NCI-H1694 (cell line): ENCODE measurements around the gene RPL35.

Source experiments
- DNase-seq: peaks from one replicate; lab custom pipeline; 2025; lab: John Stamatoyannopoulos, UW

The RPL35 gene

GRCh38 chr9:124877021-124877782, 15.4 kb upstream of the RPL35 start:
- DNase-seq = no peak

DNA sequence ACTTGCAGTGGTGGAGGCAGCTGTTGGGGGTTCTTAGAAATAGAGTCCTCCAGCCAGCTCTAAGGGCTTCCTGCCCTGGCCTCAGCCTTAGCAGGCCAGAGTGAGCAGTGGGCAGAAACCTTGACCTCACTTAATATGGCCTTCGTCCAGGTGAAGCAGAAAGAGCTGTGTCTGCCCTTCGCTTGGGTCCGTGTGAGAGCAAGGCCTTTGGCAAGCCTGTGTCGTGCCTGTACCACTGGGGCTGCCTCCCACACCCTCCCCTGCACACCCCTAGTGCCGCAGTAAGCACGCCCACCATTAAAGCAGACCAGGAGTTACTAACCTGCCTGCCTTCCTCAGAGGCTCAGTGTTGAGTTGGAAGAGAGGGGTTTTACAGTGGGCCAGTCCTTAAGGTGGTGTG, 13.7 kb upstream of the RPL35 start:
- no peak for DNase-seq

DNA sequence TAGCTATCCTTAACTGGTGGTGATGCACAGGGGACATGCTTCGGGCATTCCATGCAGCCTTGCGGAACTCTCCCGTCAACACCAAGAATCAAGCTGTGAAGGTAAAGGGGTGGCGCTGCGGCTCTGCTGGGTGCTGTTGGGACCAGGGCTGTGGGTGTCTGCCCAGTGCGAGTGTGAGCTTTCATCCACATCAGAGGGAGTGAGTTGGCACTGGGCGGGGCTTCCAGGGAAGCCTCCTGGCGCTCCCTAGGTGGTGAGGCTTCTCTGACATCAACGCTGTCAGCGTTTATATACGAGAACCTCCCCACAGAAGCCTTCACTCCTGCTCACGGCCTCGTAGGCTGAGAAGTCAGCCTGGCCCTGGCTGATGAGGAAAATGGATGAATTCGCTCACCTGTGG, 11.9 kb upstream of the RPL35 start:
- no peak for DNase-seq

GRCh38 chr9:124871156-124871561, 9.4 kb upstream of the RPL35 start:
- DNase-seq = no peak

DNA sequence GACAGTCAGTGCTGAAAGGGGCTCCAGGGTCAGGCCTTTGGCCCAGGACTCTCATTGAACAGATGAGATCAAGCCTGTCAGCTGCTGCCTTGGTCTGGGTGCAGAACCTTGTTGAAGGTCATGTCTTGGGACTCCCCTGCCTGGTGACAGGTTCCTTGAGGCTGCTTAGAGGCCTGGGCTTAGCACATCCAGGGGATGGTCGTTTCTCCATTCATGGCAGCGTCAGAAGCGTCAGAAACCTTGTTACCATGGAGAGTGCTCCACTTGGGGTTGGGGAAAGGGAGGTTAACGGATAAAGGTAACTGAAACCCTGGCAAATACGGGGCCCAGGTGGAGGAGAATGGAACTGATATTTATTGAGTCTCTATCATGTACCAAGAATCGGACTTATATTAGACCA, 9.0 kb upstream of the RPL35 start:
- no peak for DNase-seq

- no peak for DNase-seq
These were observed 8.3 kb upstream of the RPL35 start for GRCh38 chr9:124869986-124870560.

GRCh38 chr9:124869466-124869985, 7.8 kb upstream of the RPL35 start:
- DNase-seq = no peak

DNA sequence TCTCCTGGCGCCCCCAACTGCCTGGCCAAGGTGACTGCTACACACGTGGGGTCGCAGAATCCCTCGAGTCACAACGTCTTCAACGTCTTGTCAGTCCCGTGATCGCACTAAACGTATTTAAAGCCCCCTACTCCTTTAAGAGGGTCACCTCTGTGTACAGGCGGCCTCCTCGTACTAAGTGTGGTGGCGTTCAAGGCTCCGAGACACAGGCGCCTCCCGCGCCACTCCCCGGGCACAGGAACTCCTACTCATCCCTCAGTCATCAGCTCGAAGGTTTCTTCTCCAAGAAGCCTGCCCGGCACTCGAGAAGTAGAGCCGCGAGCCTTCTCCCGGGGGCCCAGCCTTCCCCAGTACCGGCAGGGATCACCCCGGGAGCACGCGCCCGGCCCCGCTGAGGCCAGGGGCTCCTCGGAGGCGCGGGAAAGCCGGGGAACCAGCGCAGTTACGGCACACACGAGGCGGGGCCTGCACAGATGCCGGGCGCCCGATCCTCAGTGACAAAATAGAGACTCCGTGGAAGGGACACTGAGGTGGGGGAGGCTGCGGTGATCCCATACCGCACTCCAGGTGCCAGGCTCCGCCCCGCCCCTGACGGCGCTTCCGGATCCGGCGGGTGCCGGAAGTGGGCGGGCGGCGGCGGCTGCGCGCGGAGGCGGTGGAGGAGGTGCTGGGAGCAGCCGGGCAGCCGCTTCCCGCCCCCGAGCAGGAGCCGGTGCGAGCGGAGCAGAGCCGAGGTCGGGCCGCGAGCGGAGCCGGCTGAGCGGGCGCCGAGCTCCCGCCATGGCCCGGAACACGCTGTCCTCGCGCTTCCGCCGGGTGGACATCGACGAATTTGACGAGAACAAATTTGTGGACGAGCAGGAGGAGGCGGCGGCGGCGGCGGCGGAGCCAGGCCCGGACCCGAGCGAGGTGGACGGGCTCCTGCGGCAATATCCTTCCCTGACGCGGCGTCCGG, 7.0 kb upstream of the RPL35 start:
- peak; percentile 47 for DNase-seq

- no peak for DNase-seq
These were observed 1.7 kb upstream of the RPL35 start for GRCh38 chr9:124863371-124863871.

- no peak for DNase-seq
These were observed 995 bp downstream of the RPL35 start for GRCh38 chr9:124860582-124861341.

- DNase-seq = no peak
These were observed 1.8 kb downstream of the RPL35 start for GRCh38 chr9:124859803-124860581.

GRCh38 chr9:124858330-124859046, 3.3 kb downstream of the RPL35 start:
- DNase-seq = no peak

GRCh38 chr9:124857533-124858162, 4.1 kb downstream of the RPL35 start:
- DNase-seq = no peak

DNA sequence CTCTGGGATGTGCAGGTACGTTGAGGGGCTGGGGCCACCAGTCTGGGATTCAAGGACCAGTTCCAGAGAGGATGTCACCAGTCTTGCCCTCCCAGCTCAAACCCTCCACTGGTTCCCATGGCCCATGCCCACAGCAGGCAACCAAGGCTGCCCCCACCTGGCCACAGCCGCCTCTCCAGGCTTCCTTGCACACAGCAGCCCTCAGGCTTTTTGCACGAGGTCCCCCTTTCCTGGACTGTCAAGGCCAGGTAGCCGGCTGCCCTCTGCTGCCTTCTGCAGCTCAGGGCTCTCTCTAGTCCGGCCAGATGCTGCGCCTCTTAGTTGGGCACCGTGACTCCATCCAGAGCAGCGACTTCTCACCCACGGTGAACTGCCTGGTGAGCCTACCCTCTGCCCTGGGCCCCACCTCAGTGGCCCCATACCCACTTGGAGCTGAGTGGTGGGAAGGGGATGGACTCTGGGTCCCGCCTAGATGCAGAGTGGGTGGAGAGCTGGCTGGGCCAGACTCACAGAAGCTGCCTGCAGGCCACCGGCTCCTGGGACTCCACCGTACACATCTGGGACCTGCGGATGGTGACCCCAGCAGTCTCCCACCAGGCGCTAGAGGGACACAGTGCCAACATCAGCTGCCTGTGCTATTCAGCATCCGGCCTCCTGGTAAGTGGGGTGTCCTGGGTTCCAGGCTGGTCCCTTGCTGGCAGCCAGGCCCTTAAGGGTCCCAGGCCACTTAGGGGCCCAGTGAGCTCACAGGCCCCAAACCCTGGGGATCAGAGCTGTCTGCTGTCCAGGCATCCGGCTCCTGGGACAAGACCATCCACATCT, 5.6 kb downstream of the RPL35 start:
- no peak for DNase-seq

GRCh38 chr9:124855566-124855943, 6.2 kb downstream of the RPL35 start:
- no peak for DNase-seq

GRCh38 chr9:124854822-124855221, 6.9 kb downstream of the RPL35 start:
- DNase-seq = no peak

GRCh38 chr9:124854161-124854560, 7.6 kb downstream of the RPL35 start:
- no peak for DNase-seq

- no peak for DNase-seq
These were observed 8.1 kb downstream of the RPL35 start for GRCh38 chr9:124853605-124854143.
